ENCODE measurements around the gene C11orf65.

Gene C11orf65

DNA sequence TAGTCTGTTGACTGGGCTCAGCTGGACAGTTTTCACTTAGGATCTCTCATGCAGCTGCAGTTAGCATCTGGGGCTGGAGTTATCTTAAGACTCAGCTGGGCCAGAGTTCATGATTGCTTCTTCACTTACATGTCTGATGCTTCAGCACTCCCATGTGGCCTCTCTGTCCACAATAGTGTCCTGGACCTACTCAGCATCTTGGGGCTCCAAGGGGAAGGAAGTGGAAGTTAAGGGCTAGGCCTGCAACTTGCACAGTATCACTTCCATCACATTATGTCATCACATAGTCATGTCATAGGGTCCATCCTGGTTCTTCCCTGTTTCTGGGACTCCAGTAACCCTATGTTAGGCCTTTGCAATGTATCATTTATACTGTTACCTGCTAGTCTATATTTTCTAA lies 115.9 kb downstream of the C11orf65 start:
- no peak overlapping the region for H3K4me3 ChIP-seq (replicated peaks in 1 of 2; ENCODE audit: low read depth in 2 of 2, low read length in 2 of 2)
- TF ChIP-seq, protein P1, sequence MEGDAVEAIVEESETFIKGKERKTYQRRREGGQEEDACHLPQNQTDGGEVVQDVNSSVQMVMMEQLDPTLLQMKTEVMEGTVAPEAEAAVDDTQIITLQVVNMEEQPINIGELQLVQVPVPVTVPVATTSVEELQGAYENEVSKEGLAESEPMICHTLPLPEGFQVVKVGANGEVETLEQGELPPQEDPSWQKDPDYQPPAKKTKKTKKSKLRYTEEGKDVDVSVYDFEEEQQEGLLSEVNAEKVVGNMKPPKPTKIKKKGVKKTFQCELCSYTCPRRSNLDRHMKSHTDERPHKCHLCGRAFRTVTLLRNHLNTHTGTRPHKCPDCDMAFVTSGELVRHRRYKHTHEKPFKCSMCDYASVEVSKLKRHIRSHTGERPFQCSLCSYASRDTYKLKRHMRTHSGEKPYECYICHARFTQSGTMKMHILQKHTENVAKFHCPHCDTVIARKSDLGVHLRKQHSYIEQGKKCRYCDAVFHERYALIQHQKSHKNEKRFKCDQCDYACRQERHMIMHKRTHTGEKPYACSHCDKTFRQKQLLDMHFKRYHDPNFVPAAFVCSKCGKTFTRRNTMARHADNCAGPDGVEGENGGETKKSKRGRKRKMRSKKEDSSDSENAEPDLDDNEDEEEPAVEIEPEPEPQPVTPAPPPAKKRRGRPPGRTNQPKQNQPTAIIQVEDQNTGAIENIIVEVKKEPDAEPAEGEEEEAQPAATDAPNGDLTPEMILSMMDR (IDR thresholded peaks at IDR 0.05; ENCODE audit: low read depth, low read length), result no peak
- DNase-seq (ENCODE audit: low read depth in 2 of 2), result no peak

DNA sequence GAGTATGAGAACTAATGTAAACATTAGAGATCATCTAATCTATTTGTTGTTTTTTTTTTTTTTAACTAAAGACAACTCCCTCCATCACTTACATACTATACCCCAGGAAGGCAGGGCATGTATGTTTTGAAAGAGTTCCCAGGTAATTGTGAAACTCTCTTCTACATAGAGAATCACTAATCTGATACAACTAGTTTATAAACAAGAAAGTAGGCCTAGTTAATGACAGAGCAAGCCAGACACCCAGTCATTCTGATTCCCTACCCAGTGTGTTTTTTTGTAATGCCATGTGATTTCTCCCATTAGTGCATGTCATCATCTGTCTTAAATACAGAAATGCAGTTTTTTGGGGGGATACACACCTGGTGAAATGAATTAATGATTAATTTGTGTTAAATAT lies 120.9 kb downstream of the C11orf65 start:
- TF ChIP-seq, protein P1 (IDR thresholded peaks at IDR 0.05; ENCODE audit: low read depth, low read length), result no peak
- no peak for DNase-seq (ENCODE audit: low read depth in 2 of 2)
- H3K4me3 ChIP-seq (replicated peaks in 1 of 2; ENCODE audit: low read depth in 2 of 2, low read length in 2 of 2), result no peak overlapping the region

DNA sequence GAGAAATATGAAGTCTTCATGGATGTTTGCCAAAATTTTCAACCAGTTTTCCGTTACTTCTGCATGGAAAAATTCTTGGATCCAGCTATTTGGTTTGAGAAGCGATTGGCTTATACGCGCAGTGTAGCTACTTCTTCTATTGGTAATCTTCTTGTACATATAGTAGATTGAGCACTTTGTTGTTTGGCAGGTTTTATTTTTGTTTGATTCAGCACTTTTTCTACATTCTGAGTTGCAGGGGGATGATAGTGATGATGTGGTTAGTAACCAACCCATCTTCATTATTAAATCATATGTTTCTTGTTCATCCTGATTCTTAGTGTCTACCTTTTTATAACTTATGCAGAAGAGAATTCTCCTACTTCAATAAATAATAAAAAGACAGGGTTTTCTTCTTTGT lies 121.6 kb downstream of the C11orf65 start:
- TF ChIP-seq, protein P1 (IDR thresholded peaks at IDR 0.05; ENCODE audit: low read depth, low read length), result no peak
- H3K4me3 ChIP-seq (replicated peaks in 1 of 2; ENCODE audit: low read depth in 2 of 2, low read length in 2 of 2), result no peak overlapping the region
- no peak for DNase-seq (ENCODE audit: low read depth in 2 of 2)

DNA sequence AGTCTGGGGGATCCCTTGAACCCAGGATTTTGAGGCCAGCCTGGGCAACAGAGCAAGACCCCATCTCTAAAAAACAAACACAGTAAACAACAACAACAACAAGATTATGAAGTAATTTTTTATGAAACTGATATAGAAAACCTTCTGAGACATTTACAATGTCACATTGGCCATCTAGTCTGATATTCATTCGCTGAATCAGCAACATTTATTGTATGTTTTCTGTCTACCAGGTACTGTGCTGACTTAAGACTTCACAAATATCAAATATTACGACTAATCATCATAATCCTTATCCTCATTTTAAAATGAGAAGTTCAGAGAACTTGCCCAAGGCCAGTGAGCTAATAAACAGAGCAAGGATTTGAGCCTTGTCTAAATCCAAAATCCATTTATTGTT lies 123.6 kb downstream of the C11orf65 start:
- TF ChIP-seq, protein P1 (IDR thresholded peaks at IDR 0.05; ENCODE audit: low read depth, low read length), result no peak
- H3K4me3 ChIP-seq (replicated peaks in 1 of 2; ENCODE audit: low read depth in 2 of 2, low read length in 2 of 2), result no peak overlapping the region
- no peak for DNase-seq (ENCODE audit: low read depth in 2 of 2)

DNA sequence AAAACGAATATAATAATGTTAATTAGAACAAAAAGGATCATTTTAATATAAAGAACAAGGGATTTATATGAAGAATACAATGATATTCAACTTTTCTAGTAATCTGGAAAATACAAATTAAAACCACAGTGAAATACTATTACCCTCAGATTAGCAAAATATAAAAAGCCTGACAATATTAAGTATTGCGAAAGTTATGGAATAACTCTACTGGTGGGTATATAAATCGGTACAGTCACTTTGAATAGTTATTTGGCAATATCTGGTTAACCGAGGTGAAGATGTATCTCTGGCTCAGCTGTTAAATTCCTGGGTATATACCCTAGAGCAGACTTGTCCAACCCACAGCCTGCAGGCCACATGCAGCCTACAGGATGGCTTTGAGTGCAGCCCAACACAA lies 125.7 kb downstream of the C11orf65 start:
- DNase-seq (ENCODE audit: low read depth in 2 of 2), result no peak
- no peak overlapping the region for H3K4me3 ChIP-seq (replicated peaks in 1 of 2; ENCODE audit: low read depth in 2 of 2, low read length in 2 of 2)
- TF ChIP-seq, protein P1 (IDR thresholded peaks at IDR 0.05; ENCODE audit: low read depth, low read length), result no peak

DNA sequence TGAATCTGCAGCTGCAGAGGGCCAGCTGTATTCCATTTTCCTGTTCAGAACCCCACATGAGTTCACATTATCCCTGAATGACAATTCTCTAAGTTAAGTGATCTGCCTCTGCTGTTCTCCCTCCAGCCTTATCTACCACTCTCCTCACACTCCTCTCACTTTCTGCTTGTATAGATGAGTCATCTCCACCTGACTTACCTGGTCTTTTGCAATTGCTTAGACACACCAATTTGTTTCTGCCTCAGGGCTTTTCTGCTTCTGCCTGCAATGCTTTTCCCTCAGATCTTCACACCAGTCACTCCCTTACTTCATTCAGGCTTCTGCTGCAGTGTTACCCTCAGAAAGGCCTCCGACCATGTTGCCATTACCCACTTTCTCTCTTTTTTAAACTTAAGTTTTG lies 126.4 kb downstream of the C11orf65 start:
- no peak for DNase-seq (ENCODE audit: low read depth in 2 of 2)
- H3K4me3 ChIP-seq (replicated peaks in 1 of 2; ENCODE audit: low read depth in 2 of 2, low read length in 2 of 2), result no peak overlapping the region
- TF ChIP-seq, protein P1 (IDR thresholded peaks at IDR 0.05; ENCODE audit: low read depth, low read length), result no peak

DNA sequence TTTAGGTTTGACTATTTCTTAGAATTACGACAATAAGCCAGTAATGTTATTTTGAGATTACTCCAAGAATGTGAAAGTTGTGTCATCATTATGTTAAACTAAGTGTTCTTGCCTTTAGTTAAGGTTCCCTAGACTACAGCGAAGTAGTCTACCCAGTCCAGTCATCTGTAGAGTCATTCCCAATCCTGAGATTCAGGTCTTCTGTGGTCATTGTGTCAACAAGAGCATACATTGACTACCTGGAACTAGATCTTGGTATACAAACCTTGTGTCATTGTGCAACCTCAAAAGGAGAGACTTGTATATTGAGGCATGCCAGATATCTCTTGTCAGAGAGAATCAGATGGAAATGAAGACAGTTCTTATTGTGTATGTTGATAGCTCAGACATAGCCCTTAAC lies 128.6 kb downstream of the C11orf65 start:
- DNase-seq (ENCODE audit: low read depth in 2 of 2), result no peak
- no peak overlapping the region for H3K4me3 ChIP-seq (replicated peaks in 1 of 2; ENCODE audit: low read depth in 2 of 2, low read length in 2 of 2)
- TF ChIP-seq, protein P1 (IDR thresholded peaks at IDR 0.05; ENCODE audit: low read depth, low read length), result no peak

All from cardiac fibroblast (primary cell).